HepG2 (cell line): ENCODE measurements around the gene CROT. TPM values are rescaled to one million over a fixed set of nuclear protein-coding genes. Genes with fewer than 3 reads are reported as not detected.

Source experiments
- ASH2L ChIP-seq: fragments of 300-600, 200-600 bp; sonication (generic); IDR thresholded peaks from 2 replicates; pipeline ENCODE4 v1.7.0; 2017; ENCODE audit warnings: low read depth, mild to moderate bottlenecking, moderate library complexity, mixed read lengths, low read length; ENCODE audit not compliant: insufficient read length
- EP300 ChIP-seq, 3 experiments: sonication (generic) in 1 of 3; formaldehyde crosslinking in 1 of 3; IDR thresholded peaks; 2 replicates each; pipeline versions ENCODE4 v1.5.1 to v1.6.1; 2011 to 2020; ENCODE audit warnings: low read depth in 2 of 3, low read length in 2 of 3, borderline replicate concordance in 1 of 3, improper control_type of control experiment in 1 of 3, mild to moderate bottlenecking in 1 of 3, missing genetic modification reagents in 1 of 3, moderate library complexity in 1 of 3
- ETS1 ChIP-seq: sonication (generic); formaldehyde crosslinking; IDR thresholded peaks from 2 replicates; pipeline ENCODE4 v1.4.0; 2020; ENCODE audit warnings: missing genetic modification reagents
- HCFC1 ChIP-seq: fragments of 150-350 bp; IDR thresholded peaks from 2 replicates; pipeline ENCODE4 v1.6.1; 2014; ENCODE audit warnings: low read depth, low read length
- JARID2 ChIP-seq: sonication (generic); formaldehyde crosslinking; IDR thresholded peaks from 2 replicates; pipeline ENCODE4 v1.8.1; 2023; ENCODE audit warnings: missing genetic modification reagents, inconsistent platforms; ENCODE audit not compliant: insufficient replicate concordance
- KDM5A ChIP-seq: fragments of 200-600 bp; sonication (generic); IDR thresholded peaks from 2 replicates; pipeline ENCODE4 v1.7.0; 2018; ENCODE audit warnings: antibody characterized with exemption, mild to moderate bottlenecking, low read length, borderline replicate concordance
- NFIC ChIP-seq: IDR thresholded peaks from 2 replicates; pipeline ENCODE4 v1.6.1; 2012; ENCODE audit warnings: mild to moderate bottlenecking, low read length, inconsistent platforms
- NKX3-1 ChIP-seq: sonication (generic); formaldehyde crosslinking; IDR thresholded peaks from 2 replicates; pipeline ENCODE4 v1.5.0; 2020; ENCODE audit warnings: missing genetic modification reagents
- PHF20 ChIP-seq: sonication (generic); formaldehyde crosslinking; IDR thresholded peaks from 2 replicates; pipeline ENCODE4 v1.5.0; 2020; ENCODE audit warnings: mild to moderate bottlenecking, missing genetic modification reagents
- RERE ChIP-seq: IDR thresholded peaks from 2 replicates; pipeline ENCODE4 v1.6.1; 2016; ENCODE audit warnings: low read depth, missing genetic modification reagents, missing compliant biosample characterization
- SAP130 ChIP-seq: IDR thresholded peaks from 2 replicates; pipeline ENCODE4 v1.6.1; 2016; ENCODE audit warnings: low read depth
- SP4 ChIP-seq: sonication (generic); formaldehyde crosslinking; IDR thresholded peaks from 2 replicates; pipeline ENCODE4 v1.8.1; 2023; ENCODE audit warnings: mild to moderate bottlenecking, missing genetic modification reagents
- SRY ChIP-seq: sonication (generic); formaldehyde crosslinking; IDR thresholded peaks from 2 replicates; pipeline ENCODE4 v1.8.0; 2022; ENCODE audit warnings: mild to moderate bottlenecking, missing genetic modification reagents
- ZBTB25 ChIP-seq: IDR thresholded peaks from 2 replicates; pipeline ENCODE4 v1.6.1; 2018; ENCODE audit warnings: missing genetic modification reagents
- ZNF274 ChIP-seq: sonication (generic); formaldehyde crosslinking; IDR thresholded peaks from 2 replicates; pipeline ENCODE4 v1.5.1; 2020; ENCODE audit warnings: mild to moderate bottlenecking, missing genetic modification reagents
- ZNF513 ChIP-seq: sonication (generic); formaldehyde crosslinking; conservative IDR thresholded peaks from 2 replicates; pipeline ENCODE4 v1.5.0; 2020; ENCODE audit warnings: missing genetic modification reagents
- ZNF562 ChIP-seq: sonication (generic); formaldehyde crosslinking; IDR thresholded peaks from 2 replicates; pipeline ENCODE4 v1.8.0; 2022; ENCODE audit warnings: missing genetic modification reagents, borderline replicate concordance
- ZNF800 ChIP-seq: sonication (generic); formaldehyde crosslinking; IDR thresholded peaks from 2 replicates; pipeline ENCODE4 v1.4.0; 2020; ENCODE audit warnings: missing genetic modification reagents
- polyA plus RNA-seq, 8 experiments: library from polyadenylated mRNA; depleted of rRNA in 3 of 8; stranded (reverse) in 7 of 8; unstranded in 1 of 8; fragments of >200 nt; fragmentation: Illumina TruSeq in 4 of 8; extraction: Trizol in 4 of 8; gene quantifications; 2 replicates each; pipeline versions ENCODE4 v1.2.1 to v1.2.3, GENCODE V29; 2011 to 2016; ENCODE audit warnings: low read depth in 4 of 8, missing spikeins in 1 of 8, mixed read lengths in 1 of 8; ENCODE audit not compliant: insufficient read depth in 1 of 8
- total RNA-seq, 5 experiments: library from RNA; depleted of rRNA; stranded (reverse); fragments of >200 nt; fragmentation: Illumina TruSeq; extraction: Trizol; gene quantifications; 2 replicates each; pipeline ENCODE4 v1.2.3, GENCODE V29; 2016; ENCODE audit warnings: low read depth in 1 of 5

CROT gene
- total and polyA plus RNA-seq, 2 of the 13 experiments (the other 11 are each of a cell fraction or from before 2014, with no cell fraction given): 5.0 to 13.7 TPM

GRCh38 chr7:87310790-87311419 lies 34.6 kb upstream of the CROT start (continued):
- TF ChIP-seq NKX3-1 (CRISPR knock-in tag) (no peak), SRY (CRISPR knock-in tag) (no peak), RERE (CRISPR knock-in tag) (no peak), ZBTB25 (CRISPR knock-in tag) (no peak), PHF20 (CRISPR knock-in tag) (no peak), ZNF274 (CRISPR knock-in tag) (no peak), ZNF562 (no peak), JARID2 (CRISPR knock-in tag) (no peak), KDM5A (no peak), ZNF513 (CRISPR knock-in tag) (no peak), SP4 (no peak), ZNF800 (CRISPR knock-in tag) (no peak), NFIC (0 out of 2 replicates have a peak, but pooled peaks have one; percentile 48), HCFC1 (no peak), SAP130 (CRISPR knock-in tag) (no peak), ASH2L (peak; percentile 39), ETS1 (CRISPR knock-in tag) (no peak), EP300 (IDR thresholded peaks at IDR 0.05; ENCODE audit: low read depth in 2 of 2, low read length in 2 of 2) (0 out of 4 replicates have a peak, but pooled peaks of 1 of the 2 experiments have one; percentile 30), EP300 (CRISPR knock-in tag; IDR thresholded peaks at IDR 0.05; ENCODE audit: borderline replicate concordance) (no peak)
